ENCODE data around the gene PEF1. TPM values are rescaled to one million over a fixed set of nuclear protein-coding genes. Genes with fewer than 3 reads are reported as not detected.

Gene PEF1
- total and polyA plus RNA-seq, 2 experiments from 2014 or later: 22.3 to 68.5 TPM

DNA sequence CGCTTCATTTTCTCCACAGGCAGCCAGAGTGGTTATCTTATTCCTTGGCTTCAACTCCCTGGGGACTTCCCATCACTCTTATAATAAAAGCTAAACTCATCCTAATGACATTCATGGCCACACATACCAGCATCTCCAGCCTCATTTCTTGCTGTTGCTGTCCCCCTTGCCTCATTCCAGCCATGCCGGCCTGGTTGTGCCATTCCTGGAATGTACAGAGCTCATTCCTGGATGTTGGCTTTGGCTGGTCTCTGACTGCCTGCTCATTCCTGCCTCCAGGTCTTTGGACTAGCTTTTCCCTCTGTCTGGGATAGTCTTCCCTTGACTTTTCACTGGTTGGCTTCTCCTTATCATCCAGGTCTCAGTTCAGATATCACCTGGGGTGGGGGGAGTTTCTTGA lies 2.4 kb upstream of the PEF1 start (continued):
- TF ChIP-seq, protein P1, sequence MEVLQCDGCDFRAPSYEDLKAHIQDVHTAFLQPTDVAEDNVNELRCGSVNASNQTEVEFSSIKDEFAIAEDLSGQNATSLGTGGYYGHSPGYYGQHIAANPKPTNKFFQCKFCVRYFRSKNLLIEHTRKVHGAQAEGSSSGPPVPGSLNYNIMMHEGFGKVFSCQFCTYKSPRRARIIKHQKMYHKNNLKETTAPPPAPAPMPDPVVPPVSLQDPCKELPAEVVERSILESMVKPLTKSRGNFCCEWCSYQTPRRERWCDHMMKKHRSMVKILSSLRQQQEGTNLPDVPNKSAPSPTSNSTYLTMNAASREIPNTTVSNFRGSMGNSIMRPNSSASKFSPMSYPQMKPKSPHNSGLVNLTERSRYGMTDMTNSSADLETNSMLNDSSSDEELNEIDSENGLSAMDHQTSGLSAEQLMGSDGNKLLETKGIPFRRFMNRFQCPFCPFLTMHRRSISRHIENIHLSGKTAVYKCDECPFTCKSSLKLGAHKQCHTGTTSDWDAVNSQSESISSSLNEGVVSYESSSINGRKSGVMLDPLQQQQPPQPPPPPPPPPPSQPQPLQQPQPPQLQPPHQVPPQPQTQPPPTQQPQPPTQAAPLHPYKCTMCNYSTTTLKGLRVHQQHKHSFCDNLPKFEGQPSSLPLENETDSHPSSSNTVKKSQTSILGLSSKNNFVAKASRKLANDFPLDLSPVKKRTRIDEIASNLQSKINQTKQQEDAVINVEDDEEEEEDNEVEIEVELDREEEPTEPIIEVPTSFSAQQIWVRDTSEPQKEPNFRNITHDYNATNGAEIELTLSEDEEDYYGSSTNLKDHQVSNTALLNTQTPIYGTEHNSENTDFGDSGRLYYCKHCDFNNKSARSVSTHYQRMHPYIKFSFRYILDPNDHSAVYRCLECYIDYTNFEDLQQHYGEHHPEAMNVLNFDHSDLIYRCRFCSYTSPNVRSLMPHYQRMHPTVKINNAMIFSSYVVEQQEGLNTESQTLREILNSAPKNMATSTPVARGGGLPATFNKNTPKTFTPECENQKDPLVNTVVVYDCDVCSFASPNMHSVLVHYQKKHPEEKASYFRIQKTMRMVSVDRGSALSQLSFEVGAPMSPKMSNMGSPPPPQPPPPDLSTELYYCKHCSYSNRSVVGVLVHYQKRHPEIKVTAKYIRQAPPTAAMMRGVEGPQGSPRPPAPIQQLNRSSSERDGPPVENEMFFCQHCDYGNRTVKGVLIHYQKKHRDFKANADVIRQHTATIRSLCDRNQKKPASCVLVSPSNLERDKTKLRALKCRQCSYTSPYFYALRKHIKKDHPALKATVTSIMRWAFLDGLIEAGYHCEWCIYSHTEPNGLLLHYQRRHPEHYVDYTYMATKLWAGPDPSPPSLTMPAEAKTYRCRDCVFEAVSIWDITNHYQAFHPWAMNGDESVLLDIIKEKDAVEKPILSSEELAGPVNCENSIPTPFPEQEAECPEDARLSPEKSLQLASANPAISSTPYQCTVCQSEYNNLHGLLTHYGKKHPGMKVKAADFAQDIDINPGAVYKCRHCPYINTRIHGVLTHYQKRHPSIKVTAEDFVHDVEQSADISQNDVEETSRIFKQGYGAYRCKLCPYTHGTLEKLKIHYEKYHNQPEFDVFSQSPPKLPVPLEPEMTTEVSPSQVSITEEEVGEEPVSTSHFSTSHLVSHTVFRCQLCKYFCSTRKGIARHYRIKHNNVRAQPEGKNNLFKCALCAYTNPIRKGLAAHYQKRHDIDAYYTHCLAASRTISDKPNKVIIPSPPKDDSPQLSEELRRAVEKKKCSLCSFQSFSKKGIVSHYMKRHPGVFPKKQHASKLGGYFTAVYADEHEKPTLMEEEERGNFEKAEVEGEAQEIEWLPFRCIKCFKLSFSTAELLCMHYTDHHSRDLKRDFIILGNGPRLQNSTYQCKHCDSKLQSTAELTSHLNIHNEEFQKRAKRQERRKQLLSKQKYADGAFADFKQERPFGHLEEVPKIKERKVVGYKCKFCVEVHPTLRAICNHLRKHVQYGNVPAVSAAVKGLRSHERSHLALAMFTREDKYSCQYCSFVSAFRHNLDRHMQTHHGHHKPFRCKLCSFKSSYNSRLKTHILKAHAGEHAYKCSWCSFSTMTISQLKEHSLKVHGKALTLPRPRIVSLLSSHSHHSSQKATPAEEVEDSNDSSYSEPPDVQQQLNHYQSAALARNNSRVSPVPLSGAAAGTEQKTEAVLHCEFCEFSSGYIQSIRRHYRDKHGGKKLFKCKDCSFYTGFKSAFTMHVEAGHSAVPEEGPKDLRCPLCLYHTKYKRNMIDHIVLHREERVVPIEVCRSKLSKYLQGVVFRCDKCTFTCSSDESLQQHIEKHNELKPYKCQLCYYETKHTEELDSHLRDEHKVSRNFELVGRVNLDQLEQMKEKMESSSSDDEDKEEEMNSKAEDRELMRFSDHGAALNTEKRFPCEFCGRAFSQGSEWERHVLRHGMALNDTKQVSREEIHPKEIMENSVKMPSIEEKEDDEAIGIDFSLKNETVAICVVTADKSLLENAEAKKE (CRISPR knock-in tag; IDR thresholded peaks at IDR 0.05): no peak
- no peak for TF ChIP-seq NANOG (IDR thresholded peaks at IDR 0.05; ENCODE audit: borderline replicate concordance)
- no peak for TF ChIP-seq CREB1 (CRISPR knock-in tag; IDR thresholded peaks at IDR 0.05; ENCODE audit: low read depth)
- no peak for TF ChIP-seq ZNF114 (CRISPR knock-in tag; IDR thresholded peaks at IDR 0.05)
- no peak for TF ChIP-seq ZNF331 (CRISPR knock-in tag; IDR thresholded peaks at IDR 0.05; ENCODE audit: low read depth)

DNA sequence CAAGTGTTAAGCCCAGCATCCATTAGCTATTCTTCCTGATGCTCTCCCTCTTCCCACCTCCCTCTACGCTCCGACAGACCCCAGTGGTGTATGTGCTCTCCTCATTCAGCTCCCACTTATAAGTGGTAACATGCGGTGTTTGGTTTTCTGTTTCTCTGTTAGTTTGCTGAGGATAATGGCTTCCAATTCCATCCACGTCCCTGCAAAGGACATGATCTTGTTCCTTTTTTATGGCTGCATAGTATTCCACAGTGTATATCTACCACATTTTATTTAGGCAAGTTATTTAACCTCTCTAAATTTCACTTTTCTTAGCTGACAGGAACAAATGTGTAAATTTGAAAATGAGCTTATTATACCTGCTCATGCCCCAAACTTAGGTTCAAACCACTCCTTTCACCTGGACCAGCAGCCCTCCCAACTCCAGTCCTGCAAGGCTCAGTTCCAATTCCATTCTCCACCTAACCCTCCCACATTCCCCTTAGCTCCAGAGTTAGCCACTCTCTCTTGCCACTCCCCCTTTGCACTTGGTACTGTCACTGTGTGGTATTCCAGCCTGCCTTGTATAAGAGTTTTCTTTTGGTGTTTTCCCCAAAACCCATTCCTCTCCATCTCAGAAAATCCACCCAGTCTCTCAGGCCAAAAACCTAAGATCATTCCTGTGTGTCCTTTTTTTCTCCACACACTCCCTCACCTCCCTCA lies 1.7 kb upstream of the PEF1 start:
- no peak for TF ChIP-seq STAT1 (IDR thresholded peaks at IDR 0.05; ENCODE audit: unreplicated experiment)
- Histone ChIP-seq H3K27me3 (ENCODE audit: insufficient read depth) (no peaks in the 10 kb centered on the region), H3K79me2 (replicated peaks; ENCODE audit: insufficient read depth) (peaks cover 30% of the 10 kb centered on the region), H3K4me2 (no peak overlapping the region), H3K27ac (ENCODE audit: low read depth) (no peak overlapping the region), H3K9me2 (ENCODE audit: insufficient read depth) (no peaks in the 10 kb centered on the region), H3K4me3 (no peak overlapping the region), H3K36me3 (ENCODE audit: insufficient read depth) (no peaks in the 10 kb centered on the region), H3F3A (replicated peaks; ENCODE audit: low read depth) (peaks cover 8% of the 10 kb centered on the region; the same call in 1 of the 2 replicates), H2AFZ (no peak overlapping the region), H3K4me1 (ENCODE audit: insufficient read depth) (peaks cover 25% of the 10 kb centered on the region), H4K20me1 (replicated peaks; ENCODE audit: insufficient read depth) (no peaks in the 10 kb centered on the region)
- ATAC-seq: no peak
- H3K36me3 Mint-ChIP-seq (ENCODE audit: low read depth): no peaks in the 10 kb centered on the region
- H3K27me3 Mint-ChIP-seq (ENCODE audit: insufficient read depth, low read depth, poor library complexity): peaks cover 10% of the 10 kb centered on the region
- H3K9me3 Mint-ChIP-seq: no peaks in the 10 kb centered on the region; the same call in 2 of the 3 replicates
- DNase-seq (ENCODE audit: low spot score): no peak
- H3K4me3 Mint-ChIP-seq: peak overlapping the region; percentile 95
- H3K4me1 Mint-ChIP-seq: peaks cover 13% of the 10 kb centered on the region; the same call in 2 of the 3 replicates
- H3K27ac Mint-ChIP-seq: no peak overlapping the region

All from GM23338 (cell line).